Measurements from ENCODE around the gene GNAQ. TPM values are rescaled to one million over a fixed set of nuclear protein-coding genes. Genes with fewer than 3 reads are reported as not detected.

The GNAQ gene
- total RNA-seq, 1 experiment from 2014 or later = 28.7 TPM

DNA sequence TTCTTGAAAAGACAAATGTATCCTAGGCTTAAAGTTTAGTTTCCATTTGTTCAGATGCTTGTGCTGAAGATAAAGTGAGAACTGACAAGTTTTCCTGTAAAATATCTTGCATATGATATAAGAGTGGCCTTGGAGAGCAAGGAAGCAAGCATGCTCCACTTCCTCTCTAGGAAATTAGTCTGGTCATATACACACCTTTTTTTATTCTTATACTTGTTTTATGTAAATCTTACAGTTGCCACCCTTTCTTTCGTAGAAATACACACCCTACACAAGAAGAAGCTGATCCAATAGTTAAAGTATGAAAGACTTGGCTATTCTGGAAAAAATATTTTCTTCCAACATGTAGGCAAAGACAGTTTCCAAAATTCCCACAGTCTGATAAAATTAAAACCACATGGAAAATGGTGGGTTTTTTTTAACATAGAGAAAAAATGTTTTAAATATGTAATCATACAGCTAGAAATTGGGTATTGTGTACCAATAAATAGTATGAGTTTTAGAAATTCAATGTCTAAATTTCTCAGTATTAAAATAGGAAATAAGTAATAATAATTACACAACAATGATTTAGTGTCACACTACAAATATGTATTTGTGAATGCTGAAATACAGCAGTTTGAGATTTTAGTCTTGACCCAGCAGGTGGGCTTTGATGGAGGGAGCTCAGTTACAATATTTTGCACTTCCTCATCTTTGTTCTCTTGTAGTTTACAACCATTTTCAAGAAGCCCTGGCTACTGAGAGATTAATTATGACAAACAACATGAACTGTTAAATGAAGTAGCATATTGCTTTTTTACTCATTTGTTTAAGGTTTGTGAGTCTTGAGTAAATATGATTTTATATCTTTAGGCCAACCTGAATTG, 197.8 kb downstream of the GNAQ start:
- TF ChIP-seq ATF3 (IDR thresholded peaks at IDR 0.05) (no peak), CTCF (IDR thresholded peaks at IDR 0.05 in 2 of 3, conservative IDR thresholded peaks at IDR 0.05 in 1 of 3; ENCODE audit: borderline replicate concordance in 1 of 3, insufficient read depth in 1 of 3, low read depth in 2 of 3, low read length in 2 of 3) (no peak), ZNF274 (IDR thresholded peaks at IDR 0.05; ENCODE audit: low read depth, low read length) (no peak), SP1 (IDR thresholded peaks at IDR 0.05; ENCODE audit: low read depth) (no peak), FOSL1 (IDR thresholded peaks at IDR 0.05; ENCODE audit: low read depth) (no peak), SIN3A (IDR thresholded peaks at IDR 0.05; ENCODE audit: low read depth) (no peak), EZH2 (IDR thresholded peaks at IDR 0.05) (no peak), ELF1 (IDR thresholded peaks at IDR 0.05; ENCODE audit: borderline replicate concordance, low read depth) (no peak), EGR1 (IDR thresholded peaks at IDR 0.05; ENCODE audit: low read depth) (no peak)
- TF ChIP-seq, protein P1, sequence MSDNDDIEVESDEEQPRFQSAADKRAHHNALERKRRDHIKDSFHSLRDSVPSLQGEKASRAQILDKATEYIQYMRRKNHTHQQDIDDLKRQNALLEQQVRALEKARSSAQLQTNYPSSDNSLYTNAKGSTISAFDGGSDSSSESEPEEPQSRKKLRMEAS (IDR thresholded peaks at IDR 0.05) = no peak
- TF ChIP-seq, protein P2, sequence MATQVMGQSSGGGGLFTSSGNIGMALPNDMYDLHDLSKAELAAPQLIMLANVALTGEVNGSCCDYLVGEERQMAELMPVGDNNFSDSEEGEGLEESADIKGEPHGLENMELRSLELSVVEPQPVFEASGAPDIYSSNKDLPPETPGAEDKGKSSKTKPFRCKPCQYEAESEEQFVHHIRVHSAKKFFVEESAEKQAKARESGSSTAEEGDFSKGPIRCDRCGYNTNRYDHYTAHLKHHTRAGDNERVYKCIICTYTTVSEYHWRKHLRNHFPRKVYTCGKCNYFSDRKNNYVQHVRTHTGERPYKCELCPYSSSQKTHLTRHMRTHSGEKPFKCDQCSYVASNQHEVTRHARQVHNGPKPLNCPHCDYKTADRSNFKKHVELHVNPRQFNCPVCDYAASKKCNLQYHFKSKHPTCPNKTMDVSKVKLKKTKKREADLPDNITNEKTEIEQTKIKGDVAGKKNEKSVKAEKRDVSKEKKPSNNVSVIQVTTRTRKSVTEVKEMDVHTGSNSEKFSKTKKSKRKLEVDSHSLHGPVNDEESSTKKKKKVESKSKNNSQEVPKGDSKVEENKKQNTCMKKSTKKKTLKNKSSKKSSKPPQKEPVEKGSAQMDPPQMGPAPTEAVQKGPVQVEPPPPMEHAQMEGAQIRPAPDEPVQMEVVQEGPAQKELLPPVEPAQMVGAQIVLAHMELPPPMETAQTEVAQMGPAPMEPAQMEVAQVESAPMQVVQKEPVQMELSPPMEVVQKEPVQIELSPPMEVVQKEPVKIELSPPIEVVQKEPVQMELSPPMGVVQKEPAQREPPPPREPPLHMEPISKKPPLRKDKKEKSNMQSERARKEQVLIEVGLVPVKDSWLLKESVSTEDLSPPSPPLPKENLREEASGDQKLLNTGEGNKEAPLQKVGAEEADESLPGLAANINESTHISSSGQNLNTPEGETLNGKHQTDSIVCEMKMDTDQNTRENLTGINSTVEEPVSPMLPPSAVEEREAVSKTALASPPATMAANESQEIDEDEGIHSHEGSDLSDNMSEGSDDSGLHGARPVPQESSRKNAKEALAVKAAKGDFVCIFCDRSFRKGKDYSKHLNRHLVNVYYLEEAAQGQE (IDR thresholded peaks at IDR 0.05; ENCODE audit: low read depth) = no peak
- Histone ChIP-seq H4K20me1 (ENCODE audit: insufficient read depth) (no peaks in the 10 kb centered on the region), H3K4me3 (replicated peaks in 1 of 2; ENCODE audit: low read depth in 1 of 2, low read length in 2 of 2) (no peak overlapping the region), H3K9me2 (ENCODE audit: insufficient read depth) (no peaks in the 10 kb centered on the region), H3K4me2 (ENCODE audit: low read length) (no peak overlapping the region), H3K79me2 (ENCODE audit: insufficient read depth, low read length) (no peaks in the 10 kb centered on the region), H3K27me3 (ENCODE audit: insufficient read depth, low read length) (no peaks in the 10 kb centered on the region), H3K36me3 (ENCODE audit: control insufficient read depth in 1 of 2, insufficient read depth in 2 of 2, low read length in 2 of 2) (no peaks in the 10 kb centered on the region), H3K27ac (ENCODE audit: low read depth, low read length) (no peak overlapping the region), H3K4me1 (ENCODE audit: control insufficient read depth in 1 of 2, insufficient read depth in 2 of 2, low read length in 2 of 2) (peaks cover under 1 to 1% of the 10 kb centered on the region in 2 experiments; a peak in 2 of 4 replicates), H3K9ac (ENCODE audit: low read length) (no peak overlapping the region), H2AFZ (ENCODE audit: low read depth, low read length, poor library complexity, severe bottlenecking) (no peak overlapping the region), H3K9me3 (ENCODE audit: control insufficient read depth in 1 of 2, insufficient read depth in 1 of 2, low read depth in 1 of 2, low read length in 2 of 2) (no peaks in the 10 kb centered on the region)
- RAD21 ChIA-PET (ENCODE audit: low non-redundant PET in 1 of 2, low total read pairs in 2 of 2, uncharacterized antibody in 2 of 2, unreplicated experiment in 2 of 2) = no interaction called here
- no TSS peak for BruUV-seq (replicated peaks)
- intact Hi-C loops (cut with micrococcal nuclease) = no loop called here
- POLR2A ChIA-PET = no interaction called here
- ATAC-seq (no peak), DNase-seq (ENCODE audit: low read depth, low spot score) (no peak)
- CTCF ChIA-PET = no interaction called here
